ENCODE measurements around the gene SLC35F5.
"Not testable (repeated sequence)": the region's sequence is repeated elsewhere in the genome, so short reads cannot be mapped to it uniquely, and the experiment has no call there.

The SLC35F5 gene

GRCh38 chr2:113692698-113693428, 63.6 kb downstream of the SLC35F5 start:
- no peak for DNase-seq

- DNase-seq, result not testable (repeated sequence)
These were observed 65.6 kb downstream of the SLC35F5 start for GRCh38 chr2:113690871-113691270.

GRCh38 chr2:113686537-113686936, 69.9 kb downstream of the SLC35F5 start:
- no peak for DNase-seq

GRCh38 chr2:113685471-113685870, 71.0 kb downstream of the SLC35F5 start:
- no peak for DNase-seq

DNA sequence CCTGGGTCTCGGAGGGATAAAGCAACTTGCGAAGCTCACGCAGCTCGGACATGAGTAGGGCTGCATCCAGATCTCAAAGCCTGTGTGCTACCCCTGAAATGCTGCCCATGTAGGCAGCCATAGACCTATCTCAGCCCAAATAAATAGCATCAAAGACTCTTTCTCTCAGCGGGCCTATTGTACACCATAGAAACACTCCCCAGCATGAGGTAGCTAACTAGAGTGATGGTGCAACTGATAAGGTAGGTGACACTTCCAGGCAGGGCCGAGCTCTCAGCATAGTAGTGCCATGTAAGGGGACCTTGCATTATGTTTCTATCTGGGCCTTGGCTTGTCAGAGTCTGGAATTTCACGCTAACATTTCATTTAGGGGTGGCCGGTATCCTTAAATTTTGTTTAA, 77.0 kb downstream of the SLC35F5 start:
- DNase-seq, result no peak

DNA sequence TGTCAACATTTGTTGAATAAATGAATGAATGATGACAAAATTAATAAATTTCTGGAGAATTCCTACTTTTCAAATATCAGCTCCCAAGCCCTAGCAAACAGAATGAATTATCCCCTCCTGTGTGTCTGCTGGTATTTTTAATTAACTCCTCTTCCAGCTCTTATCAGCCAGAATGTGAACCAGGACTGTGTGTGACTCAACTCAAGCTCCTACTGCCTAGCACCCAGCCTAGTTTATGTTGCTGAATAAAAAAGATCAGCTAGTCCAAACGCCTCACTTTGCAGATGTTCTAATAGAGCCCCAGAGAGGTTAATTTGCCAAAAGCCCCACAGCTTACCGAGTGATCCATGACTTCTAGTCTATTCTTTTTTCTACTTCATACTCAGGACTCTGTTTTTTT, 79.1 kb downstream of the SLC35F5 start:
- DNase-seq, result no peak

DNA sequence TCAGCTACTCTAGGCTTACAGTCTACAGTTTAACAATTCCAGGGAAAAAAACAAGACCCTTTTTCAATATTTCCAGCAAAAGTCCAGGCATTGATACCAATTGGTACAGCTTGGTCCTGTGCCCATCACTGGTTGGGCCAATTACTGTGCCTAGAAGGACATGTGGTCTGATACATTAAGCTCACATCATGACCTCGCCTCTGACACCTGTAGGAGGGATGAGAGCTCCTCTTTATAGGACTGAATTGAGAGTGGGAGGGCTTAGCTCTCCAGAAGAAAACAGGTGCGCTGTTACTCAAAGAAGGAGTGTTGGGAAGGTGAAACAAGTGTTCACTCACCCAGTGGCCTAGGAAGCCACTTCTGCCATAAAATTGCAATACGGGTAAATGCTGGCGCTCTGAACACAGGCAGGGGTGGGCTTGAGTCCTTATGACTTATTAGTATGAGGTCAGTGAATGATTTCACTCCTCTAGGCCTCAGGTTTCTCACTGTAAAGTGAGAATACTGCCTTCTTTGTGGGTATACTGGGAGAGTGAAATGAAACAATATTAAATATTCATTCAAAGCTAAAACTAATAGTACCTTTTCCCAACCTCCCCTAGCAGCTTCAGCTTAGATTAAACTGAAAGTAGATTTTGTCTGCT, 79.7 kb downstream of the SLC35F5 start:
- no peak for DNase-seq

DNA sequence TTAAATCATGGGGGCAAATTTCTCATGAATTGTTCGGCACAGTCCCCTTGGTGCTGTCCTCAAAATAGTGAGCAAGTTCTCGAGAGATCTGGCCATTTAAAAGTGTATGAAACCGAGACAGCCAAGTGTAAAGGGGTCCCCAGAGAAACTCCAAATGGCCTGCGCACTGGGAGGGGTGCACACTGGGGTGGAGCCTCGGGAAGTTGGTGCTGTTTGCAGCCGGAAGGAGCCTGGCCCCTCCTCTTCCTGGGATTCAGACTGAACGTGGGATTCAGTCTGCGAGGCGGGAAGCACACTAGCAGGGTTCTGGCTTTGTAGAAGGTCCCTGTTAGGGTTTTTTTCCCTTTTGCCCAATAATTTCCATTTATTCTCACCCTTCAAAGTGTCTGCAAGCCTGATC, 80.6 kb downstream of the SLC35F5 start:
- DNase-seq, result no peak

DNA sequence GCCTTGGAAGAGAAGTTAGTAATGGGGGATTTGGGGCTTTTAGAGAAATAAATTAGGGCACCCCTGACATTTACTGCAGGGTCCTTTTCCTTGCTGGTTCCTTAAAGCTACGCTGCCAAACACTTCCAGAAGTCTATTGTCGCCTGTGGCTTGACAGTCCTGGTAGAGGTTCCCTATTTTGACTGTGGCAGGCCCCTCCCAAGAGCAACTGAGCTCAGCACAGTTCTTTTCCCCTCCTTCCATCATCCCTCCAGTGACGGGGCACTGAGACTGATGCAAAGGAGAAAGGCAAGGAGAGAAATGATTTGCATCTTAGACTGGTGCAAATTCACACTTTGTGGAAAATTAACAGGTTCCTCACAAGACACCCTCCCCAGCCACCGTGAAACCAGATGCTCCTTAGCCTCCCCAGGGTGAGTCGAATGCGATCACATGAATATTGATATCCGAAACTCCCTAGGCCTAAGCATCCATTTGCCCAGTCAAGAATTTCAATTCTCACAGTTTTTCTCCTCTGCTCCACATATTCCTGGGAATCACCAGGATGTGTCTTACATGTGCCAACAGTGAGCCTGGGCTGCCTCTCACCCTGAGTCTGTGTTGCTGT, 84.0 kb downstream of the SLC35F5 start:
- DNase-seq, result no peak

GRCh38 chr2:113669013-113669412, 87.4 kb downstream of the SLC35F5 start:
- DNase-seq, result not testable (repeated sequence)

DNA sequence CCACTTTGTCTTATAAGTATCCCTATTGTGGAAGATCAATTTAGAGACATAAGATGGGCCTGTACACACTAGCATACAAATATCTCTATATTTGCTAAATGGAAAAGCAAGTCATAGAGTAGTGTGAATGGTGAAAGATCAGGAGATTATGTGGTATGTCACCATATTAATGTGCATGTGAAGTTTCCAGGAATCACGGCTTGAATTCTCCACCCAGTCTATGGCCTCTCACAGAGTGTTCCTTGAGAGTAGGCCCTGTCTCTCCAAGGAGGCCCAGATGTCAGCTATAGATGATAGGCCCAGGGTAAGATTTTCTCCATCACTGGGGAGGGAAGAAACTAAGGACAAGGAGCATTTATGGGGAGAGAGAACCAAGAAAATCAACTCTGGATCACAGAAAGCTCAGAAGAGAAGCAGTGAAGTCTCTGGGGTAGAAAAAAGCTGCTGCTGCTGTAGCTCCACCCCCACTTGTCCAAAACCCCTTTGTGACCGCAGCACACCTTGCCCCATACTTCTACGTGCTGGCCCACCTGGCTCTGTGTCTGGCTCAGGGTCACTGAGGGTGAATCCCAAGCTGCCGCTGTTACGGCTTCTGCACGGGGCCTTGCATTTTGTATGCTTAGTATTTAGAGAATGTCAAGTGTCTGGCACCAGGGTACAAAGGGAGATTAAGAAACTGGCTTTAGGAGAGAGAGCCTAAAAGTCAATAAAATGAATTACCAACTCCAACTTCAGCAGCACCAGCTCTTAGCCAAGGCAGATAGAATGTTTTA, 91.5 kb downstream of the SLC35F5 start:
- DNase-seq, result not testable (repeated sequence)

GRCh38 chr2:113663285-113664060, 93.0 kb downstream of the SLC35F5 start:
- DNase-seq, result not testable (repeated sequence)

Measured in NK-92 treated with Interleukin-12 subunit alpha and Interleukin-12 subunit beta, amount 100 ng/mL, for 24 hours (cell line).